ENCODE data around the gene MSANTD7. TPM values are rescaled to one million over a fixed set of nuclear protein-coding genes. Genes with fewer than 3 reads are reported as not detected.
A peak's percentile ranks its signal among the peaks of the same experiment; 100 is the strongest.
"Not testable (repeated sequence)": the region's sequence is repeated elsewhere in the genome, so short reads cannot be mapped to it uniquely, and the experiment has no call there.

MSANTD7 gene
- polyA plus RNA-seq, 6 donors from 2014 or later = 6.4 to 19.6 (median 9.3) TPM

DNA sequence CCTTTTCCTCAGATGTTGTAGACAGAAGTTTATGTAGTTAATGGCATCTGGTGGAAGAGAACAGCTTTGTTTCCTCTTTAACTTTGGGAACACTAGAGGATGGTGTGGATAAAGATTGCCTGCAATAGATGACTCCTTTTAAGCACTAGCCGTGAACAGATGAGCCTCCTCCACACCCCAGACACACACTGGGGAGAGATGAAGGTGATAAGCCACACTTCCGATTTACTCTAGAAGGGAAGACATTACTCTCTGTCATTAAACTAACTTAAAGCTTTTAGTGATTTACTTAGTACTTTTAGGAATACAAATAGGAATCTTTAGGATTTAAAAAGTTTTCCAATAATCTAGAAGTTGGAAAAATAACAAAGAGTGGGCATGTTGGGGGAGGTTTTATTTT is 6.8 kb downstream of the MSANTD7 start:
- H3K36me3 Mint-ChIP-seq = peaks cover 13 to 16% of the 10 kb centered on the region in 2 donors
- ATAC-seq (ENCODE audit: low read depth in 2 of 2) = no peak
- H3K9me3 Mint-ChIP-seq = no peaks in the 10 kb centered on the region
- no peak overlapping the region for H3K4me3 Mint-ChIP-seq
- no peak for DNase-seq
- H3K4me1 Mint-ChIP-seq = peaks cover 2 to 6% (median 4%) of the 10 kb centered on the region in 3 donors
- H3K27me3 Mint-ChIP-seq = no peaks in the 10 kb centered on the region
- no peak overlapping the region for H3K27ac Mint-ChIP-seq

DNA sequence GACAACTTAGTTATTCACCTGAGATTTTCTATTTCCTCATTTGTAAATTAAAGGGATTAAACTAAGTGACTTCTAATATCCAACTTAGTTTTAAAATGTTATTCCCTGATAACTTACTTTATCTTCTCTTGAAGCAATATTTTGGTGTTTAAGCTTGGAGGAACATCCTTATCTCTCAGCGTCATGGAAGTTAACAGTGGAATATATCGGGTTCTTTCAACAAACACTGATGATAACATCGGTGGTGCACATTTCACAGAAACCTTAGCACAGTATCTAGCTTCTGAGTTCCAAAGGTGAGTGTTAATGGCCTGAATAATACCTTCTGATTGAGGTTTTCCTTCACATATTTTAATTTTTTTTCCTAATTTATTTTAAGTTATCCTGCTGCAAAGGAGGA is 14.1 kb downstream of the MSANTD7 start:
- Mint-ChIP-seq H3K27ac (no peak overlapping the region), H3K4me1 (no peaks in the 10 kb centered on the region), H3K36me3 (peaks cover 5 to 17% of the 10 kb centered on the region in 2 donors), H3K4me3 (no peak overlapping the region), H3K9me3 (no peaks in the 10 kb centered on the region), H3K27me3 (no peaks in the 10 kb centered on the region)
- ATAC-seq (ENCODE audit: low read depth in 2 of 2) (no peak), DNase-seq (no peak)

DNA sequence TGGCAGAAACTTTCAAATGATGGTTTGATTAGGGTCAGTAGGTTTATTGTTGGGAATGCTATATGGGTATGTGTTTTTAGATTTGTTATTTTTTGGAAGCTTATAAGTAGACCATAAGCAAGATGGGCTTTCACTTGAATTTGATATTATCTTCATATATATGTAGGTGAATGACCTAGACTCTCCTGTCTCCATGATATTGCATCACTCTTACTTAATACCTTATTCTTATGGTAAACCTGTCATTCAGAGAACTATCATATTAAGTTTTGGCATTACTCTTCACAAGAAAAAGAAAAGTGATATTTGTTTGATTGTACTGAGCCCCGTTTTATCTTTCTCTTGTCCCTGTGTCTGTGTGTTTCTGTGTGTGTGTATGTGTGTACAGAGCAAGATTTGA is 17.3 kb downstream of the MSANTD7 start:
- Mint-ChIP-seq H3K36me3 (peaks cover 5 to 19% of the 10 kb centered on the region in 2 donors), H3K4me3 (no peak overlapping the region), H3K27me3 (no peaks in the 10 kb centered on the region), H3K4me1 (peaks cover 0 to 3% (median 0%) of the 10 kb centered on the region in 3 donors), H3K27ac (peak overlapping the region in 1 of 6 donors; percentile 13), H3K9me3 (no peaks in the 10 kb centered on the region)
- no peak for DNase-seq
- no peak for ATAC-seq (ENCODE audit: low read depth in 2 of 2)

DNA sequence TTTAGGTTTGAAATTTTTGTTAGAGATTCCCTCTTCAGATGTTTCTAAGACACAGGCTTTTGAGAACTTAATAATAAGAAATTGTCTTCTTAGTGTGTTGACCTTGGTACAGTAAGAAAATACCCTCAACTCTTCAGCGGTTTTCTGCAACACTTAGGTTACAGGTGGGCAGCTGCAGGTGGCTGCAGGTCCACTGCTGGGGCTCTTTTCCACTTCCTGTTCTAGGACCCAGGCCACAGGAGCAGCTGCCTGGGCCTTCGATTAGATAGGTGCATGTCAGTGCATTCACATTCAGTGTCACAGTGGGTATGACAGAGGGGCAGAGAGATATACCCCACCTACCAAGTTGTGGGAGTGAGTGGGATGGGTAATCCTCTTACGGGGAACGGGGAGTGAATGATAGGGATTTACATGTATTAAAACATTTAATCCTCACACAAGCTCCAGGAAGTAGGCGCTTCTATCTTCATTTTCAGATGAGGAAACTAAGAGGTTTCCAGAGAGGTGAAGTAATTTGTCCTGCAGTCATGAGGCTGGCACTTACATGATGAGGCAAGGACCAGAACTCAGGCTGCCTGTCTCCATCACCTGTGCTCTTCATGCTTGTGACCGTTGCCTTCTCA is 20.3 kb downstream of the MSANTD7 start:
- Mint-ChIP-seq H3K27ac (peak overlapping the region in 3 of 6 donors; percentile 14 to 49 (median 26)), H3K9me3 (no peaks in the 10 kb centered on the region), H3K4me3 (no peak overlapping the region), H3K4me1 (peaks cover 0 to 9% (median 2%) of the 10 kb centered on the region in 3 donors), H3K36me3 (peaks cover 12 to 21% of the 10 kb centered on the region in 2 donors), H3K27me3 (no peaks in the 10 kb centered on the region)
- no peak for DNase-seq
- ATAC-seq (ENCODE audit: low read depth in 2 of 2) = no peak

GRCh38 chr10:14859043-14859442 is 20.9 kb downstream of the MSANTD7 start:
- H3K27me3 Mint-ChIP-seq = no peaks in the 10 kb centered on the region
- ATAC-seq (ENCODE audit: low read depth in 2 of 2) (no peak), DNase-seq (no peak)
- no peaks in the 10 kb centered on the region for H3K9me3 Mint-ChIP-seq
- no peak overlapping the region for H3K4me3 Mint-ChIP-seq
- peaks cover 12 to 18% of the 10 kb centered on the region in 2 donors for H3K36me3 Mint-ChIP-seq
- H3K27ac Mint-ChIP-seq = peak overlapping the region in 3 of 6 donors; percentile 14 to 42 (median 26)
- H3K4me1 Mint-ChIP-seq = peaks cover 0 to 12% (median 2%) of the 10 kb centered on the region in 3 donors

- Mint-ChIP-seq H3K27ac (peak overlapping the region in 1 of 6 donors; percentile 14), H3K36me3 (peaks cover 12 to 14% of the 10 kb centered on the region in 2 donors), H3K9me3 (no peaks in the 10 kb centered on the region), H3K27me3 (no peaks in the 10 kb centered on the region), H3K4me1 (peaks cover 0 to 12% (median 2%) of the 10 kb centered on the region in 3 donors), H3K4me3 (no peak overlapping the region)
- ATAC-seq (ENCODE audit: low read depth in 2 of 2) (no peak), DNase-seq (no peak)
Observed at GRCh38 chr10:14859775-14860174, 21.7 kb downstream of the MSANTD7 start.

- ATAC-seq (ENCODE audit: low read depth in 2 of 2) (no peak), DNase-seq (no peak)
- peaks cover 12 to 14% of the 10 kb centered on the region in 2 donors for H3K36me3 Mint-ChIP-seq
- peaks cover 0 to 12% (median 2%) of the 10 kb centered on the region in 3 donors for H3K4me1 Mint-ChIP-seq
- H3K27me3 Mint-ChIP-seq = no peaks in the 10 kb centered on the region
- no peak overlapping the region for H3K4me3 Mint-ChIP-seq
- peak overlapping the region in 2 of 6 donors; percentile 13 to 78 for H3K27ac Mint-ChIP-seq
- H3K9me3 Mint-ChIP-seq = no peaks in the 10 kb centered on the region
Observed at GRCh38 chr10:14860791-14861190, 22.7 kb downstream of the MSANTD7 start.

DNA sequence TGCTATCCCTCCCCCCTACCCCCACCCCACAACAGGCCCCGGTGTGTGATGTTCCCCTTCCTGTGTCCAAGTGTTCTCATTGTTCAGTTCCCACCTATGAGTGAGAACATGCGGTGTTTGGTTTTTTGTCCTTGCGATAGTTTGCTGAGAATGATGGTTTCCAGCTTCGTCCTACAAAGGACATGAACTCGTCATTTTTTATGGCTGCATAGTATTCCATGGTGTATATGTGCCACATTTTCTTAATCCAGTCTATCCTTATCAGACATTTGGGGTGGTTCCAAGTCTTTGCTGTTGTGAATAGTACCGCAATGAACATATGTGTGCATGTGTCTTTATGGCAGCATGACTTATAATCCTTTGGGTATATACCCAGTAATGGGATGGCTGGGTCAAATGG is 26.4 kb downstream of the MSANTD7 start:
- not testable (repeated sequence) for H3K9me3 Mint-ChIP-seq; H3K27me3 Mint-ChIP-seq; ATAC-seq (ENCODE audit: low read depth in 2 of 2)

DNA sequence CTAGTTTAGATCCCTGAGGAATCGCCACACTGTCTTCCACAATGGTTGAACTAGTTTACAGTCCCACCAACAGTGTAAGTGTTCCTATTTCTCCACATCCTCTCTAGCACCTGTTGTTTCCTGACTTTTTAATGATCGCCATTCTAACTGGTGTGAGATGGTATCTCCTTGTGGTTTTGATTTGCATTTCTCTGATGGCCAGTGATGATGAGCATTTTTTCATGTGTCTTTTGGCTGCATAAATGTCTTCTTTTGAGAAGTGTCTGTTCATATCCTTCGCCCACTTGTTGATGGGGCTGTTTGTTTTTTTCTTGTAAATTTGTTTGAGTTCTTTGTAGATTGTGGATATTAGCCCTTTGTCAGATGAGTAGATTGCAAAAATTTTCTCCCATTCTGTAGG is 26.8 kb downstream of the MSANTD7 start:
- ATAC-seq (ENCODE audit: low read depth in 2 of 2); H3K27ac Mint-ChIP-seq; H3K27me3 Mint-ChIP-seq; DNase-seq; H3K9me3 Mint-ChIP-seq; H3K4me3 Mint-ChIP-seq: not testable (repeated sequence)
- Mint-ChIP-seq H3K4me1 (peaks cover 0 to 12% (median 2%) of the 10 kb centered on the region in 3 donors), H3K36me3 (peaks cover 19 to 27% of the 10 kb centered on the region in 2 donors)

More for the DNA sequence above, 26.4 kb downstream of the MSANTD7 start:
- H3K36me3 Mint-ChIP-seq = peaks cover 15 to 23% of the 10 kb centered on the region in 2 donors
- H3K27ac Mint-ChIP-seq = peak overlapping the region in 1 of 6 donors; percentile 49
- not testable (repeated sequence) for DNase-seq, H3K4me3 Mint-ChIP-seq
- peaks cover 0 to 12% (median 2%) of the 10 kb centered on the region in 3 donors for H3K4me1 Mint-ChIP-seq

DNA sequence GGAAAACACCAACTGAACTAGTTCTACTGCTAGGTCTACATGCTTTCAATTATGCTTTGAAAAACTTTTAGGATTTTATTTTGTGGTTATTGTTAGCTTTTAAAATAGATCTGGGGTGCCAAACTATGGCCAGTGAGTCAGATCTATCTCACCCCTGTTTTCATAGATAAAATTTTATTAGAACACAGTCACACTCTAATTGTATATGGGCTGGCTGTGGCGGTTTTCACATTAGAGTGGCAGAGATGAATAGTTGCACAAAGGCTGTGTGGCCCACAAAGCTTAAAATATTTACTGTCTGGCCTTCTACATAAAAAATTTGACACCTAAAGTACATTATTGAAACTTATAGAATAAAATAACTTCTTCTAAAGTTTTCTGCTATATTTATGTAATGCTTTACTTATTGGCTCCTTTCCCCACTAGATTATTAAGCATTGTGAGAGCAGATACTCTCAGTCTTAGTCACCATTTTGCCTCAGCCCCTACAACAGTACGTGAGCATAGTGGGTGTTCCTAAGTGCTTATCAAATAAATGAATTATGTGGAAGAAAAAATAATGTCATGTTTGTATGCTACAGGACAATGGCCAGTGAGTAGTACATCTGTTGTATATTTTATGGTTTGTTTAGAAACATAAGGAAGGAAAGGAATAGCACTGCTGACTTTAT is 35.1 kb downstream of the MSANTD7 start:
- H3K9me3 Mint-ChIP-seq = no peaks in the 10 kb centered on the region
- ATAC-seq (ENCODE audit: low read depth in 2 of 2) (no peak), DNase-seq (no peak)
- peaks cover 7 to 9% of the 10 kb centered on the region in 2 donors for H3K36me3 Mint-ChIP-seq
- no peak overlapping the region for H3K4me3 Mint-ChIP-seq
- no peaks in the 10 kb centered on the region for H3K27me3 Mint-ChIP-seq
- peak overlapping the region in 1 of 6 donors; percentile 3 for H3K27ac Mint-ChIP-seq
- H3K4me1 Mint-ChIP-seq = peaks cover 9 to 19% (median 19%) of the 10 kb centered on the region in 3 donors

DNA sequence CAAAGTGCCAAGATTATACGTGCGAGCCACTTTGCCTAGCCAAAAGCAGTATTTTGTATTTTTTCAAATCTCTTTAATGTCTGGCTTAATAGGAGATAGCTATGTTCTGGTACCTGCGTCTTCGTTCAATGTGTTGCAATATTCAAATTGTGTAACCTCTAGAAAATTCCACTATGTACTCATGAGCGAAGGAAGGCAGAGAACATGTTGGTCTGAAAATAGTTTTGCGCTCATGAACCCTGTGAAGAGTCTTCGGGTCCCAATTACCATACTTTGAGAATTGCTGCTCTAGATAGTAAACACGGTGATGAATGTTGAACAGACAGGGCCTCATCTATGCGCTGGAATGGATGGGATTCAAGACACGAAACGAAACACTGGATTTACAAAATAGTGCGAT is 37.8 kb downstream of the MSANTD7 start:
- DNase-seq (no peak), ATAC-seq (ENCODE audit: low read depth in 2 of 2) (no peak)
- Mint-ChIP-seq H3K36me3 (no peaks in the 10 kb centered on the region), H3K9me3 (no peaks in the 10 kb centered on the region), H3K4me3 (peak overlapping the region in 3 of 8 donors; percentile 69 to 97 (median 90)), H3K4me1 (peaks cover 13 to 30% (median 24%) of the 10 kb centered on the region in 3 donors), H3K27me3 (peaks cover 0 to 5% (median 0%) of the 10 kb centered on the region in 3 donors), H3K27ac (no peak overlapping the region)

DNA sequence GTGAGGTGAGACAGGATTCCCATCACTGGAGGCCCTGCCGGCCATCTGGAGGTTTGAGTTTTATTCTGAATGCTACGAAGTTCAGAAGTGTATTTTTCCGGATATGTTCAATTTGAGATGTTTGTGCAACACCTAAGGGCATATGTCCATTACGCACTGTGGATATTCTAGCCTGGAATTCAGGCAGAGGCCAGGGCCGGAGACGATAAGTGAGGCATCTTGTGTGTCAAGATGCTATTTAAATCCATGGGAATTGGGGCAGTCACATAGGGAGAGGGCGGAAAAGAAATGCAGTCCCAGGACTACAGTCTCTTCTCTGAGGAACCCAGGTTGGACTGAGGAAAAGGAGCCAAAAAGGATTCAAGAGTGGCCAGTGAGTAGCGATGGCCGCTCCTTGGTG is 38.7 kb downstream of the MSANTD7 start:
- Mint-ChIP-seq H3K27ac (peak overlapping the region in 1 of 6 donors; percentile 63), H3K4me1 (peaks cover 13 to 30% (median 24%) of the 10 kb centered on the region in 3 donors), H3K36me3 (no peaks in the 10 kb centered on the region), H3K27me3 (peaks cover 0 to 5% (median 0%) of the 10 kb centered on the region in 3 donors), H3K9me3 (no peaks in the 10 kb centered on the region), H3K4me3 (peak overlapping the region; percentile 28 to 97 (median 94))
- DNase-seq (no peak), ATAC-seq (ENCODE audit: low read depth in 2 of 2) (no peak)

GRCh38 chr10:14878266-14879123 is 40.4 kb downstream of the MSANTD7 start, which contains the start of gene SUV39H2:
SUV39H2 (plus strand) TSS chr10:14878866; CDS start chr10:14878889, 23 bp downstream.
- H3K9me3 Mint-ChIP-seq = no peaks in the 10 kb centered on the region
- peak within 1 kb of the TSS; percentile 90 to 97 (median 94) for H3K4me3 Mint-ChIP-seq
- peaks cover 0 to 5% (median 0%) of the 10 kb centered on the region in 3 donors for H3K27me3 Mint-ChIP-seq
- peak; percentile 91 to 93 for ATAC-seq (ENCODE audit: low read depth in 2 of 2)
- DNase-seq = peak; percentile 94
- H3K4me1 Mint-ChIP-seq = peaks cover 13 to 30% (median 24%) of the 10 kb centered on the region in 3 donors
- no peaks in the 10 kb centered on the region for H3K36me3 Mint-ChIP-seq
- H3K27ac Mint-ChIP-seq = peak within 1 kb of the TSS; percentile 81 to 97 (median 94)
